Activated naive CD4-positive, alpha-beta T cell treated with anti-CD3 and anti-CD28 coated beads for 36 hours (primary cell): Measurements from ENCODE around the gene GIT2. TPM values are rescaled to one million over a fixed set of nuclear protein-coding genes. Genes with fewer than 3 reads are reported as not detected.

ENCODE experiments used
- CTCF ChIA-PET: fragments of 350-600 bp; sonication (Branson Sonifier 250); formaldehyde crosslinking; loops from one replicate; lab custom pipeline; 2021; ENCODE audit warnings: antibody characterized with exemption; lab: Charles Lee
- DNase-seq: peaks from one replicate; pipeline ENCODE4 v3.0.0-alpha.2; 2020
- H3K27ac Mint-ChIP-seq: one replicate; pipeline ENCODE4 v1.8.0; 2021; ENCODE audit warnings: mild to moderate bottlenecking, mixed read lengths
- H3K27me3 Mint-ChIP-seq: one replicate; pipeline ENCODE4 v1.8.0; 2021; ENCODE audit warnings: low read depth, mixed read lengths
- H3K36me3 Mint-ChIP-seq: one replicate; pipeline ENCODE4 v1.8.0; 2021; ENCODE audit warnings: low read depth, mixed read lengths
- H3K4me1 Mint-ChIP-seq: one replicate; pipeline ENCODE4 v1.8.0; 2021; ENCODE audit warnings: low read depth, mixed read lengths
- H3K4me3 Mint-ChIP-seq: one replicate; pipeline ENCODE4 v1.8.0; 2021; ENCODE audit warnings: mild to moderate bottlenecking, moderate library complexity, mixed read lengths
- H3K9me3 Mint-ChIP-seq: one replicate; pipeline ENCODE4 v1.8.0; 2021; ENCODE audit warnings: mixed read lengths
- intact Hi-C: fragments of 100-400 bp; cut with micrococcal nuclease; formaldehyde crosslinking; loops from one replicate; pipeline ENCODE4 v1.15.1; 2023
- total RNA-seq, 2 experiments: library from RNA; stranded (reverse); gene quantifications; one replicate each; pipeline ENCODE4 v1.2.3, GENCODE V29; 2021

The GIT2 gene
- total RNA-seq, 2 experiments from 2014 or later, result 40.2 to 41.6 TPM

DNA sequence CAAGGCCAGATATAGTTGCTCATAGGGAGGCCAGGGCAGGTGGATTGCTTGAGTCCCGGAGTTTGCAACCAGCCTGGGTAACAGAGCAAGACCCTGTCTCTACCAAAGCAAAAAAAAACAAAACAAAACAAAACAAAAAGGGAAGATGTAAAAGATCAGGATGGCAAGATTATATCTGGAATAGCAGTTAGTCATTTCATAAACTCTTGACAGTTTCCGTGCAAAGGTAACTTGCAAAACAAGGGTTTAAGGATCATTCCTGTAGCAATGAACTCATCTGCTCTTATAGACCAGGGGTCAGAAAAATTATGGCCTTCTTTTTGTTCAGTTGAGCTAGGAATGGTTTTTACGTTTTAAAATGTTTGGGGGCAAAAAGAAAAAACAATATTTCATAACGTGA is 29.6 kb downstream of the GIT2 start:
- no peak overlapping the region for H3K4me3 Mint-ChIP-seq

DNA sequence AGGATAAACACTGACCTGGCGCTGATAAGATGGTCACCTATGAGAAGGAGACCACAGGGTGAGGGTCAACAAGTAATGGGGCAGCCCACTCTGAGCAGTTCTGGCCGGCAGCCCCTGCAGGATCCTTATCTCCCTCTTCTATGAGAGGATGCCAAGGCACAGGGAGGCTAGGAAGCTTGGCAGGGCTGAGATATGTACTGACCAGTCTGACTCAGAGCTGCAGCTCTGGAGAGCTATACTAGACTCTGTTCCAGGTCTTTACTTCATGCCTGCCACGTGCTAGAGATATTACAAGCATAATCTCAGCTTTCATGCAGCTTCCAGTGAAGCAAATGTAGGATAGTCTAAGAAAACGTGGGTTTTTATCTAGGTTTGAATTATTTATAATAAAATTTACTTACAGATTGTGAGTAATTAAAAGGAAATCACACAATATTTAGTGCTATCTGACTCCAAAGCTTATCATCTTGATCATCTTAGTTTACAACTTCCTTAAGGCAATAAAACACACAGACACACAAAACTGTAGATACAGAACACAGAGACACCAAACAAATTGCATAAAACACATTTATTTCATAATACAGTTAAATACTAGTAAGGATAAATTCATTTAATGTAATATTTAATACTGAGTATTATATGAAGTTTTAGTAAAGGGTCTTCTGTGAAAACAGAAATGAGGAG is 32.3 kb downstream of the GIT2 start:
- CTCF ChIA-PET, result interaction anchor here (1.2 kb wide), 1 partner anchor 16 kb away, joined by 5 read pairs; no protein-coding TSS in a partner anchor
- no peaks in the 10 kb centered on the region for H3K9me3 Mint-ChIP-seq
- peaks cover 19% of the 10 kb centered on the region for H3K36me3 Mint-ChIP-seq
- no peaks in the 10 kb centered on the region for H3K27me3 Mint-ChIP-seq
- no peak for DNase-seq
- H3K27ac Mint-ChIP-seq, result no peak overlapping the region
- H3K4me1 Mint-ChIP-seq, result peaks cover 9% of the 10 kb centered on the region
- no peak overlapping the region for H3K4me3 Mint-ChIP-seq
- intact Hi-C loops, result no loop called here

More for the DNA sequence above, 29.6 kb downstream of the GIT2 start:
- no peaks in the 10 kb centered on the region for H3K9me3 Mint-ChIP-seq
- intact Hi-C loops, result no loop called here
- CTCF ChIA-PET, result no interaction called here
- no peaks in the 10 kb centered on the region for H3K27me3 Mint-ChIP-seq
- peaks cover 11% of the 10 kb centered on the region for H3K4me1 Mint-ChIP-seq
- no peak for DNase-seq
- peaks cover 28% of the 10 kb centered on the region for H3K36me3 Mint-ChIP-seq
- no peak overlapping the region for H3K27ac Mint-ChIP-seq

DNA sequence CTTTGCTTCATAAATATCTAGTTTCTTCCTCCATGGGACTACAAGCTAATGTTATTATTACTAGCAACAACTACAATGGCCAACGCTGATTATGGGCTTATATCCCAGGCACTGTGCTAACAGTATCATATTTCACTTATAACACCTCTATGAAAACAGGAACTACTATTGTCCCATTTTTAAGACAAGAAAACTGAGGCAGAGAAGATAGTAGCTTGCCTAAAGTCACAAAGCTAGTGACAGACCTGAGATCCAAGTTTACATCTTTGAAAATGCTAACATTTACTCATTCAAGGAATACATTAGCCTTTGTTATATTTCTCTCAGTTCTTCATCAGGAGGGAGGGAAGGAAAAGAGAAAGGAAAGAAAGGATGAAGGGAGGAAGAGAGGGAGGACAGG is 32.8 kb downstream of the GIT2 start:
- Mint-ChIP-seq H3K4me1 (peaks cover 9% of the 10 kb centered on the region), H3K9me3 (no peaks in the 10 kb centered on the region), H3K27me3 (no peaks in the 10 kb centered on the region), H3K36me3 (peaks cover 23% of the 10 kb centered on the region), H3K27ac (no peak overlapping the region), H3K4me3 (no peak overlapping the region)
- CTCF ChIA-PET, result interaction anchor here (0.6 kb wide), 1 partner anchor 16 kb away, joined by 3 read pairs; no protein-coding TSS in a partner anchor
- no peak for DNase-seq
- intact Hi-C loops, result no loop called here

- no peak overlapping the region for H3K27ac Mint-ChIP-seq
- DNase-seq, result no peak
- peaks cover under 1% of the 10 kb centered on the region for H3K4me1 Mint-ChIP-seq
- no peaks in the 10 kb centered on the region for H3K9me3 Mint-ChIP-seq
- no peaks in the 10 kb centered on the region for H3K27me3 Mint-ChIP-seq
- H3K4me3 Mint-ChIP-seq, result no peak overlapping the region
- intact Hi-C loops, result no loop called here
- peaks cover 21% of the 10 kb centered on the region for H3K36me3 Mint-ChIP-seq
- CTCF ChIA-PET, result no interaction called here
Measured at GRCh38 chr12:109962398-109962797, 33.8 kb downstream of the GIT2 start.

DNA sequence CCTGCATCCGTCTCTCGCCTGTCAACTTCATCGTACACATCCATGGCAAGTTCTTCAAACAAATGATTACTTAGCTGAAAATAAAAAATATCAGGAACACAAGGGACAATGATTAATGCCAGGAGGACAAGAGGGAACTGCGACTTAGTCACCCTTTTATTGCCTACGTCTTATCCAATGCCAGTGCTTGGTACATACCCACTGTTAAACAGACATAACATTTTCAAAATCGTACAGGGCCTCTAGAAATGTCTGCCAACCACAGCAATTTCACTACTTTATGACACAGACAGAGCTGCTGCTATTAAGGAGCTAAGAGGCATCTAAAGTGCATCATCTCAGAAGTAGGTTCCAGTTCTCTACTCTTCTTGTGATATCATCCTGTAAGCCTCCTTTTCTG is 34.6 kb downstream of the GIT2 start:
- CTCF ChIA-PET, result interaction anchor here (0.6 to 1.6 kb wide), 3 partner anchors 32 to 523 kb away, joined by 3 to 5 read pairs (median 3); no protein-coding TSS in a partner anchor
- H3K36me3 Mint-ChIP-seq, result peaks cover 22% of the 10 kb centered on the region

GRCh38 chr12:109961201-109961600 is 35.0 kb downstream of the GIT2 start:
- H3K4me1 Mint-ChIP-seq, result no peaks in the 10 kb centered on the region
- intact Hi-C loops, result no loop called here
- no peak overlapping the region for H3K4me3 Mint-ChIP-seq
- no peak overlapping the region for H3K27ac Mint-ChIP-seq
- CTCF ChIA-PET, result interaction anchor here (0.6 to 1.6 kb wide), 3 partner anchors 32 to 523 kb away, joined by 3 to 5 read pairs (median 3); no protein-coding TSS in a partner anchor
- H3K36me3 Mint-ChIP-seq, result peaks cover 22% of the 10 kb centered on the region
- no peak for DNase-seq
- H3K9me3 Mint-ChIP-seq, result no peaks in the 10 kb centered on the region
- no peaks in the 10 kb centered on the region for H3K27me3 Mint-ChIP-seq

More for the DNA sequence above, 34.6 kb downstream of the GIT2 start:
- H3K4me3 Mint-ChIP-seq, result no peak overlapping the region
- H3K9me3 Mint-ChIP-seq, result no peaks in the 10 kb centered on the region
- H3K27ac Mint-ChIP-seq, result no peak overlapping the region
- H3K4me1 Mint-ChIP-seq, result no peaks in the 10 kb centered on the region
- intact Hi-C loops, result no loop called here
- H3K27me3 Mint-ChIP-seq, result no peaks in the 10 kb centered on the region
- no peak for DNase-seq

DNA sequence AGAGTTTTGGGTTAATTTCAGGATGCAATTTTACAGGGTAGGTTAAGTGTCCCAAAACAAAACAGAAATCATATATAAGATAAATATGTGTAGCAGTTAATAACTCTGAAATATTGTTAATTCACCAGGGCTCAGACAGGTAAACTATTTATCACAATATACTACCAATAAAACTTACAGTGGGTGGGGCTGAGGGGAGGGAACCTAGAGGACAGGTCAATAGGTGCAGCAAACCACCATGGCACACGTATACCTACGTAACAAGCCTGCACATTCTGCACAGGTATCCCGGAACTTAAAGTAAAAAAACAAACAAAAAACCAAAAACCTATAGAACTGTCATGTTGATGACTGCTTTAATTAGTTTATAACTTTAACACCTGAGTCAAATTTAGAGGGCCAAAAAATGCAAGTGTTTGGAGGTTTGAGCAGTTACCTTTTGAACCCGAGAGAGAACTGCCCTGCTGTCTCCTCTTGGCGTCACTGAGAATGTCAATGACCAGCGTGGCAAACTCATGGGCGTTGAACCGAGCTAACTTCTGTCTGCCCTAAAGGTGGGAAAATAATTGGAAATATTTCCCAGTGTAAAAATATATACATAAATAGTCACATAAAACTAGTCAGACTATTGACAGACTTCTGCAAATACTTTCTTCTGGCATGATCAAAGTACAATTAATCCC is 36.6 kb downstream of the GIT2 start:
- CTCF ChIA-PET, result interaction anchor here (0.9 kb wide), 1 partner anchor 531 kb away, joined by 3 read pairs; no protein-coding TSS in a partner anchor
- Mint-ChIP-seq H3K27ac (no peak overlapping the region), H3K9me3 (no peaks in the 10 kb centered on the region), H3K4me1 (no peaks in the 10 kb centered on the region), H3K4me3 (no peak overlapping the region), H3K36me3 (peaks cover 15% of the 10 kb centered on the region), H3K27me3 (no peaks in the 10 kb centered on the region)
- intact Hi-C loops, result no loop called here
- DNase-seq, result no peak

GRCh38 chr12:109958374-109958773 is 37.8 kb downstream of the GIT2 start:
- DNase-seq, result no peak
- Mint-ChIP-seq H3K4me1 (no peaks in the 10 kb centered on the region), H3K4me3 (no peak overlapping the region), H3K36me3 (peaks cover 19% of the 10 kb centered on the region), H3K27me3 (no peaks in the 10 kb centered on the region), H3K9me3 (no peaks in the 10 kb centered on the region), H3K27ac (no peak overlapping the region)
- intact Hi-C loops, result no loop called here
- CTCF ChIA-PET, result no interaction called here

DNA sequence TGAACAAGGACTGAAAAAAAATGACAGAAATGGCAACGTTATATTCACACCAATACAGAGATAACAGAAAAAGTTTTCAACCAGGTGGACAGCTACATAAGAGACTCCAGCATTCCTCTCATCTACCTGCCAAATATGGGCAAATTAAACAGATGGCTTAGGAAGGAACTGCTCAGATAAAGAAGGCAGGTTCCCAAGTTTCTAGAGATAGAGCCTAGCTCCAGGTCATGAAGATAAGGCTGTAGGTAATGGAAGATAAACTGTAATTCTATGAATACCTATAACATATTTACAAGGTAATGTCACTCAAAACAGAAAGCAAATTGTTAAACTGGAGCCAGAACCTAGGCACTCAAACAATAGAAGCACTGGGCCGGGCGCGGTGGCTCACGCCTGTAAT is 42.5 kb downstream of the GIT2 start:
- Mint-ChIP-seq H3K27me3 (no peaks in the 10 kb centered on the region), H3K4me1 (peaks cover 4% of the 10 kb centered on the region), H3K36me3 (peaks cover 29% of the 10 kb centered on the region), H3K4me3 (no peak overlapping the region), H3K9me3 (no peaks in the 10 kb centered on the region), H3K27ac (no peak overlapping the region)
- intact Hi-C loops, result no loop called here
- CTCF ChIA-PET, result interaction anchor here (0.6 kb wide), 1 partner anchor 9 kb away, joined by 3 read pairs; no protein-coding TSS in a partner anchor
- DNase-seq, result no peak

DNA sequence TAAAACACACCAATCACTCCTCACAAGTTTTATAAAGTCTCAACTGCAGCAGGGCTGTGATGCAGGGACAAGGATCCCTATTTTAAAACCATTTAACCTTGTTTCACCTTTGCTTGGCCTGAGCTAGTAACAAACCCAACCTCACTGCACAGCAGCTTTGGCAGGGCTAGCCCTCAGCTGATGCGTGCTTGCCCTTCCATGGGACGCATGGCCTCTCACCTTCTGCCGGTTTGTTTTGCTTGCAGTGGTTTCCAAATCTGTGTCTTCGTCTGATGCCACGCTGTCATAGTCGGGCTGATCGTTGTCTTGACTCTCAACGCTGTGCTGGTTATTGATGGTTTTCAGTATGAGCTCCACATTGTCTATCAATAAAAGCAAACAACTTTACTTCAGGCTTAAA is 43.3 kb downstream of the GIT2 start:
- peaks cover 30% of the 10 kb centered on the region for H3K36me3 Mint-ChIP-seq
- H3K27ac Mint-ChIP-seq, result peak overlapping the region; percentile 4
- peaks cover 11% of the 10 kb centered on the region for H3K4me1 Mint-ChIP-seq
- no peak overlapping the region for H3K4me3 Mint-ChIP-seq
- CTCF ChIA-PET, result no interaction called here
- H3K27me3 Mint-ChIP-seq, result no peaks in the 10 kb centered on the region
- DNase-seq, result no peak
- intact Hi-C loops, result no loop called here
- H3K9me3 Mint-ChIP-seq, result no peaks in the 10 kb centered on the region

DNA sequence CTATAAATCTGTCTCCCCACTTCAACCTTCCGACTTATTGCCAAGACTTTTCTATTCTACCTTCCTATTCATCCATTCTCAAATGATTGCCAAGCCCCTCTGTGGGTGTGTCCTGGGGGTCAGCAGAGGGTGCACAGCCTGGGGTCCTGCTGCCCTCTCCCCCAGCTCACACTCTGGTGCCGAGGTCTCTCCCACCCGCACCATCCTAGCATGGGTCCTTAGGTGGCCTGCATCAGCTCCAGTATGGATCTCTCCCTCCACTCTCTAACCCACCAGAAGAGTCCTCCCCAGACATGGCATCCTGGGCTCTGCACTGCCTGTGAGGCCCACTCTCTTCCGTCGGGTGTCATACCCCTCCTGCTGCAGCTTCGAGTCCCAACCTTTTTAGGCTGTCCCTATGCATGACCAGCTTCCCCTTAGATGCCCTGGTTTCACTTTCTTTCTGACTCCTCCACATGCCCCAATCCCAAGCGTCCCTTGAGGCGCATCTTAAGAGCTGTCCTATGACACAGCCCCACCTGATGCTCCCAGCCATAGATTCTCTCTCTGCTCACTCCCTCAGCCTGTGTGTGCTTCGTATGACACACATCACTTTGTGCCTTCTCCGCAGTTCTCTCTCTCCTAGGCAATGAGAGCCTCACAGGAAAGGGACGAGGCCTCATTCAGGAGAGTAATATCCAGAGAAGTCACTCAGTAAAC is 43.9 kb downstream of the GIT2 start:
- H3K4me3 Mint-ChIP-seq, result no peak overlapping the region
- H3K4me1 Mint-ChIP-seq, result peaks cover 16% of the 10 kb centered on the region
- H3K9me3 Mint-ChIP-seq, result no peaks in the 10 kb centered on the region
- peak overlapping the region; percentile 55 for H3K27ac Mint-ChIP-seq
- DNase-seq, result no peak
- CTCF ChIA-PET, result no interaction called here
- H3K27me3 Mint-ChIP-seq, result no peaks in the 10 kb centered on the region
- intact Hi-C loops, result no loop called here
- H3K36me3 Mint-ChIP-seq, result peaks cover 34% of the 10 kb centered on the region

- H3K4me1 Mint-ChIP-seq, result peaks cover 22% of the 10 kb centered on the region
Measured at GRCh38 chr12:109951751-109952150, 44.4 kb downstream of the GIT2 start.

More at GRCh38 chr12:109951751-109952150, 44.4 kb downstream of the GIT2 start:
- Mint-ChIP-seq H3K27me3 (no peaks in the 10 kb centered on the region), H3K36me3 (peaks cover 37% of the 10 kb centered on the region), H3K9me3 (no peaks in the 10 kb centered on the region), H3K4me3 (no peak overlapping the region), H3K27ac (no peak overlapping the region)
- CTCF ChIA-PET, result no interaction called here
- no peak for DNase-seq
- intact Hi-C loops, result no loop called here
